Measurements from ENCODE around the gene LAYN. TPM values are rescaled to one million over a fixed set of nuclear protein-coding genes. Genes with fewer than 3 reads are reported as not detected.

The LAYN gene
- total and polyA plus RNA-seq, 2 experiments from 2014 or later, result 7.7 to 12.6 TPM

GRCh38 chr11:111515591-111515990 lies 24.9 kb upstream of the LAYN start:
- Histone ChIP-seq H3K27ac (no peak overlapping the region), H3K9me3 (ENCODE audit: low read depth) (no peaks in the 10 kb centered on the region), H3K4me1 (ENCODE audit: insufficient read depth) (peaks cover 17% of the 10 kb centered on the region), H3K27me3 (peaks cover 46% of the 10 kb centered on the region), H2AFZ (no peak overlapping the region), H4K20me1 (ENCODE audit: insufficient read depth, poor library complexity, severe bottlenecking) (no peaks in the 10 kb centered on the region), H3K36me3 (replicated peaks; ENCODE audit: insufficient read depth, low read depth) (no peaks in the 10 kb centered on the region), H3K9me2 (replicated peaks; ENCODE audit: insufficient read depth) (no peaks in the 10 kb centered on the region), H3K4me3 (no peak overlapping the region), H3K79me2 (no peaks in the 10 kb centered on the region), H3K4me2 (no peak overlapping the region)
- DNase-seq (ENCODE audit: low spot score), result no peak
- WGBS (ENCODE audit: low lambda C conversion rate, missing lambda C conversion rate), result 36% methylated on average over 2 of the region's 2 CpGs
- TF ChIP-seq CTCF (IDR thresholded peaks at IDR 0.05; ENCODE audit: poor library complexity) (no peak), EZH2 (IDR thresholded peaks at IDR 0.05; ENCODE audit: borderline replicate concordance) (no peak), EZH2phosphoT487 (IDR thresholded peaks at IDR 0.05; ENCODE audit: low read depth, severe bottlenecking, unreplicated experiment) (no peak)

GRCh38 chr11:111518668-111519067 lies 21.9 kb upstream of the LAYN start:
- H3K4me3 ChIP-seq, result no peak overlapping the region
- no peaks in the 10 kb centered on the region for H3K79me2 ChIP-seq
- no peak overlapping the region for H2AFZ ChIP-seq
- no peak overlapping the region for H3K4me2 ChIP-seq
- no peak overlapping the region for H3K27ac ChIP-seq
- WGBS (ENCODE audit: low lambda C conversion rate, missing lambda C conversion rate), result 75% methylated on average over 1 of the region's 1 CpG
- H3K4me1 ChIP-seq (ENCODE audit: insufficient read depth), result peaks cover 8% of the 10 kb centered on the region
- DNase-seq (ENCODE audit: low spot score), result no peak
- H3K27me3 ChIP-seq, result peaks cover 21% of the 10 kb centered on the region
- H4K20me1 ChIP-seq (ENCODE audit: insufficient read depth, poor library complexity, severe bottlenecking), result no peaks in the 10 kb centered on the region
- H3K9me2 ChIP-seq (replicated peaks; ENCODE audit: insufficient read depth), result no peaks in the 10 kb centered on the region
- no peaks in the 10 kb centered on the region for H3K36me3 ChIP-seq (replicated peaks; ENCODE audit: insufficient read depth, low read depth)
- TF ChIP-seq EZH2 (IDR thresholded peaks at IDR 0.05; ENCODE audit: borderline replicate concordance) (no peak), EZH2phosphoT487 (IDR thresholded peaks at IDR 0.05; ENCODE audit: low read depth, severe bottlenecking, unreplicated experiment) (no peak), CTCF (IDR thresholded peaks at IDR 0.05; ENCODE audit: poor library complexity) (no peak)
- H3K9me3 ChIP-seq (ENCODE audit: low read depth), result no peaks in the 10 kb centered on the region

DNA sequence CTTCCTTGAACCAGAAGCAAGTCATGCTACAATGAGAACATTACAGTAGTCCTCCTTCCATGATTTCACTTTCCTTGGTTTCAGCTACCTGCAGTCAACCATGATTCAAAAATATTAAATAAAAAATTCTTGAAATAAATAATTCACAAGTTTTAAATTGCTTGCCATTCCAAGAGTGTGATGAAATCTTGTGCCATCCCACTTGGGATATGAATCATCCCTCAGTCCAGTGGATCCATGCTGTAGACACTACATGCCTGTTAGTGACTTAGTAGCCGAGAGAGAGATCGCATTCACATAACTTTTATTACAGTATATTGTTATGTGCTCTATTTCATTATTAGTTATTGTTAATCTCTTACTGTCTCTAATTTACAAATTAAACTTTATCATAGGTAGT lies 20.0 kb upstream of the LAYN start:
- no peaks in the 10 kb centered on the region for H3K9me3 ChIP-seq (ENCODE audit: low read depth)
- TF ChIP-seq EZH2 (IDR thresholded peaks at IDR 0.05; ENCODE audit: borderline replicate concordance), result no peak
- H3K4me1 ChIP-seq (ENCODE audit: insufficient read depth), result no peaks in the 10 kb centered on the region
- H3K4me2 ChIP-seq, result no peak overlapping the region
- no peaks in the 10 kb centered on the region for H4K20me1 ChIP-seq (ENCODE audit: insufficient read depth, poor library complexity, severe bottlenecking)
- no peak for DNase-seq (ENCODE audit: low spot score)
- no peak overlapping the region for H3K4me3 ChIP-seq
- H3K27ac ChIP-seq, result no peak overlapping the region
- no peaks in the 10 kb centered on the region for H3K36me3 ChIP-seq (replicated peaks; ENCODE audit: insufficient read depth, low read depth)
- WGBS (ENCODE audit: low lambda C conversion rate, missing lambda C conversion rate), result 95% methylated on average over 2 of the region's 2 CpGs
- H2AFZ ChIP-seq, result no peak overlapping the region
- peaks cover 4% of the 10 kb centered on the region for H3K27me3 ChIP-seq
- no peaks in the 10 kb centered on the region for H3K9me2 ChIP-seq (replicated peaks; ENCODE audit: insufficient read depth)
- no peaks in the 10 kb centered on the region for H3K79me2 ChIP-seq

- no peak for DNase-seq (ENCODE audit: low spot score)
- H3K4me3 ChIP-seq, result no peak overlapping the region
- no peaks in the 10 kb centered on the region for H3K79me2 ChIP-seq
- TF ChIP-seq EZH2phosphoT487 (IDR thresholded peaks at IDR 0.05; ENCODE audit: low read depth, severe bottlenecking, unreplicated experiment), result no peak
- TF ChIP-seq EZH2 (IDR thresholded peaks at IDR 0.05; ENCODE audit: borderline replicate concordance), result no peak
- TF ChIP-seq CTCF (IDR thresholded peaks at IDR 0.05; ENCODE audit: poor library complexity), result no peak
- no peaks in the 10 kb centered on the region for H3K27me3 ChIP-seq
- H3K27ac ChIP-seq, result no peak overlapping the region
- H3K4me2 ChIP-seq, result no peak overlapping the region
- H3K9me2 ChIP-seq (replicated peaks; ENCODE audit: insufficient read depth), result no peaks in the 10 kb centered on the region
- H3K36me3 ChIP-seq (replicated peaks; ENCODE audit: insufficient read depth, low read depth), result no peaks in the 10 kb centered on the region
- no peak overlapping the region for H2AFZ ChIP-seq
- 57% methylated on average over 2 of the region's 2 CpGs for WGBS (ENCODE audit: low lambda C conversion rate, missing lambda C conversion rate)
- H3K9me3 ChIP-seq (ENCODE audit: low read depth), result no peaks in the 10 kb centered on the region
- H4K20me1 ChIP-seq (ENCODE audit: insufficient read depth, poor library complexity, severe bottlenecking), result no peaks in the 10 kb centered on the region
- no peaks in the 10 kb centered on the region for H3K4me1 ChIP-seq (ENCODE audit: insufficient read depth)
Observed at GRCh38 chr11:111521135-111521534, 19.4 kb upstream of the LAYN start.
